ENCODE results near the gene MTUS2. TPM values are rescaled to one million over a fixed set of nuclear protein-coding genes. Genes with fewer than 3 reads are reported as not detected.

The MTUS2 gene
- polyA plus RNA-seq, 2 of the 4 experiments (the other 2 are of a cell fraction), result not detected

GRCh38 chr13:29510651-29511084 lies 690.5 kb downstream of the MTUS2 start (continued):
- TF ChIP-seq ZFP36 (IDR thresholded peaks at IDR 0.05; ENCODE audit: borderline replicate concordance, partially characterized antibody), result no peak
- TF ChIP-seq CHD2 (IDR thresholded peaks at IDR 0.05; ENCODE audit: low read length, partially characterized antibody), result no peak
- no peak for TF ChIP-seq CBX2 (IDR thresholded peaks at IDR 0.05; ENCODE audit: borderline replicate concordance, low read depth)
- no peak for TF ChIP-seq RARB (CRISPR knock-in tag; IDR thresholded peaks at IDR 0.05)

- FAIRE-seq (no peak), ATAC-seq (no peak), DNase-seq (ENCODE audit: low read depth in 1 of 2, low spot score in 1 of 2) (no peak)
- 91% methylated on average over 7 of the region's 12 CpGs for whole genome bisulfite sequencing (ENCODE audit: missing lambda C conversion rate)
- TF ChIP-seq PBX3 (IDR thresholded peaks at IDR 0.05) (no peak), MAX (IDR thresholded peaks at IDR 0.05) (no peak)
- no peaks in the 10 kb centered on the region for H3K9me3 ChIP-seq
- H3K4me3 ChIP-seq, result no peak overlapping the region
- no peak overlapping the region for H3K27ac ChIP-seq
- ChIA-PET CTCF (no interaction called here), POLR2A (no interaction called here)
- H3K4me1 ChIP-seq, result peaks cover 5% of the 10 kb centered on the region; the same call in 1 of the 3 replicates
- no peak overlapping the region for H3K4me2 ChIP-seq
Observed at GRCh38 chr13:29511106-29511796, 691.1 kb downstream of the MTUS2 start.

- no peak for TF ChIP-seq CHD2 (IDR thresholded peaks at IDR 0.05; ENCODE audit: low read length, partially characterized antibody)
- no peak for TF ChIP-seq KDM1A (IDR thresholded peaks at IDR 0.05; ENCODE audit: low read depth)
- TF ChIP-seq ZNF302 (CRISPR knock-in tag; IDR thresholded peaks at IDR 0.05), result no peak
- no peak for TF ChIP-seq CBX2 (IDR thresholded peaks at IDR 0.05; ENCODE audit: borderline replicate concordance, low read depth)
- no peak for TF ChIP-seq HEYL (CRISPR knock-in tag; IDR thresholded peaks at IDR 0.05)
- TF ChIP-seq TFCP2L1 (CRISPR knock-in tag; IDR thresholded peaks at IDR 0.05), result no peak
- TF ChIP-seq NPAS2 (CRISPR knock-in tag; IDR thresholded peaks at IDR 0.05; ENCODE audit: borderline replicate concordance), result no peak
- no peak for TF ChIP-seq CHD4 (IDR thresholded peaks at IDR 0.05; ENCODE audit: borderline replicate concordance)
- TF ChIP-seq EHMT2 (IDR thresholded peaks at IDR 0.05; ENCODE audit: low read depth), result no peak
- no peak for TF ChIP-seq ELK1 (IDR thresholded peaks at IDR 0.05; ENCODE audit: low read depth, low read length)
- no peak for TF ChIP-seq HOXA7 (CRISPR knock-in tag; IDR thresholded peaks at IDR 0.05)
- CTCF ChIA-PET, result interaction anchor here (1.1 kb wide), 1 partner anchor 26 kb away, joined by 3 read pairs; no protein-coding TSS in a partner anchor
- H3K4me1 ChIP-seq, result peaks cover 5% of the 10 kb centered on the region; the same call in 1 of the 3 replicates
- FAIRE-seq, result no peak
- ATAC-seq, result no peak
- no peak overlapping the region for H3K27ac ChIP-seq
- DNase-seq (ENCODE audit: low read depth in 1 of 2, low spot score in 1 of 2), result no peak
- 87% methylated on average over 6 of the region's 8 CpGs for WGBS (ENCODE audit: missing lambda C conversion rate)
- H3K9me3 ChIP-seq, result no peaks in the 10 kb centered on the region
- POLR2A ChIA-PET, result no interaction called here
- H3K4me3 ChIP-seq, result no peak overlapping the region
- no peak overlapping the region for H3K4me2 ChIP-seq
Observed at GRCh38 chr13:29511980-29512379, 691.8 kb downstream of the MTUS2 start.

DNA sequence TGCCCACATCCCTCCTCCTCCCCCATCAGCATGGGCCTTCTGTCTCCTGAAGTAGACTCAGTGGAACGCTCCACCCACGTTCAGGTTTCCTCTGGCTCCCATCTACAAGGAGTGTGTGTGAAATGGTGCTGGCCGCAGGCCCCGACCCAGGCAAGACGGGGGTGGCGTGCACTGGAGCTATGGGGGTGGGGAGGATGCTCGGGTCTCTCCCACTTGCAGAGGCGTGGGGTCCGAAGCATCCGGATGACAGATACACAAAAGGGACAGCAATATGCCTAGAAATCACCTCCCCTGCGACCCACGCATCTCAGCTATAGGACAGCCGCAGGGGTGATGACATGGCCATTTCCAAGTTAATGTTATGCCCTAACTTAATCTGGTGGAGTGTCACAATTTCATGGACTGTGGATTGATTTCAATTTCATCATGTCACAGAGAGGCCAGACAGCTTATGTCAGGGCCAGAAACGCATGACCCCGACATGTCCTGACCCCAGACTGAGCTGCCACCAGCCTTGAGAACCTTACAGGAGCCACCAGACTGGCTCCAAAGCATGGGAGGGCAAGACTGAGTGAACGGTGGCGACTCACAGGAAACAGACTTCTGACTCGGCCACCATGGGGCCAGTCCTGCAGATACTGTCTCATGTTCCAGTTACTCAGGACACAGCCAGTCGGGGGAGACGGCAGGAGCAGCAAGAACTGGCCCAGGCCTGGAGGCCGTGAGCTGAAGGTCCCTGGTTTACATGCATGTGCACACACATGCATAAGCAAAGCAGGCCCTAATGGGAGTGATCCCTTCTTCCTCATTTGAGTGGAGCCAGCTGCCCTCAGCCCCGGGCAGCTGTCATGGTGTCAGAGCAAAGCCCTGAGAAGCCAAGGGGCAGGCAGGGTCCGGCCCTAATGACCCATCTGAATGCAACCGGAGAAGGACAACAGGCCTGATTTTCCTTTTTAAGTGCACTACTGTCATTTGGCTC lies 693.2 kb downstream of the MTUS2 start:
- H3K27ac ChIP-seq, result no peak overlapping the region
- no peak for FAIRE-seq
- WGBS (ENCODE audit: missing lambda C conversion rate), result 90% methylated on average over 20 of the region's 24 CpGs
- no peaks in the 10 kb centered on the region for H3K9me3 ChIP-seq
- no peak for ATAC-seq
- H3K4me1 ChIP-seq, result peaks cover 4% of the 10 kb centered on the region; the same call in 1 of the 3 replicates
- H3K4me3 ChIP-seq, result no peak overlapping the region
- ChIA-PET CTCF (interaction anchor here (1.1 kb wide), 1 partner anchor 25 kb away, joined by 3 read pairs; no protein-coding TSS in a partner anchor), POLR2A (no interaction called here)
- DNase-seq (ENCODE audit: low read depth in 1 of 2, low spot score in 1 of 2), result no peak
- H3K4me2 ChIP-seq, result no peak overlapping the region
- TF ChIP-seq ZC3H11A (IDR thresholded peaks at IDR 0.05) (no peak), PBX3 (IDR thresholded peaks at IDR 0.05) (no peak), GATA3 (IDR thresholded peaks at IDR 0.05; ENCODE audit: borderline replicate concordance) (no peak), SMC3 (IDR thresholded peaks at IDR 0.05) (no peak), FOSL2 (IDR thresholded peaks at IDR 0.05) (no peak), FOSL2 (CRISPR knock-in tag; IDR thresholded peaks at IDR 0.05) (no peak), EHMT2 (IDR thresholded peaks at IDR 0.05; ENCODE audit: low read depth) (no peak), HEYL (CRISPR knock-in tag; IDR thresholded peaks at IDR 0.05) (no peak), HDAC2 (IDR thresholded peaks at IDR 0.05) (no peak), ZFP36 (IDR thresholded peaks at IDR 0.05; ENCODE audit: borderline replicate concordance, partially characterized antibody) (no peak), FOSB (CRISPR knock-in tag; IDR thresholded peaks at IDR 0.05) (no peak), HOXB5 (CRISPR knock-in tag; IDR thresholded peaks at IDR 0.05) (no peak)
- TF ChIP-seq, protein P1, sequence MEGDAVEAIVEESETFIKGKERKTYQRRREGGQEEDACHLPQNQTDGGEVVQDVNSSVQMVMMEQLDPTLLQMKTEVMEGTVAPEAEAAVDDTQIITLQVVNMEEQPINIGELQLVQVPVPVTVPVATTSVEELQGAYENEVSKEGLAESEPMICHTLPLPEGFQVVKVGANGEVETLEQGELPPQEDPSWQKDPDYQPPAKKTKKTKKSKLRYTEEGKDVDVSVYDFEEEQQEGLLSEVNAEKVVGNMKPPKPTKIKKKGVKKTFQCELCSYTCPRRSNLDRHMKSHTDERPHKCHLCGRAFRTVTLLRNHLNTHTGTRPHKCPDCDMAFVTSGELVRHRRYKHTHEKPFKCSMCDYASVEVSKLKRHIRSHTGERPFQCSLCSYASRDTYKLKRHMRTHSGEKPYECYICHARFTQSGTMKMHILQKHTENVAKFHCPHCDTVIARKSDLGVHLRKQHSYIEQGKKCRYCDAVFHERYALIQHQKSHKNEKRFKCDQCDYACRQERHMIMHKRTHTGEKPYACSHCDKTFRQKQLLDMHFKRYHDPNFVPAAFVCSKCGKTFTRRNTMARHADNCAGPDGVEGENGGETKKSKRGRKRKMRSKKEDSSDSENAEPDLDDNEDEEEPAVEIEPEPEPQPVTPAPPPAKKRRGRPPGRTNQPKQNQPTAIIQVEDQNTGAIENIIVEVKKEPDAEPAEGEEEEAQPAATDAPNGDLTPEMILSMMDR (IDR thresholded peaks at IDR 0.05), result no peak
